GM12891 (cell line): ENCODE data around the gene CELSR1.

Experiments used
- PAX5 ChIP-seq: IDR thresholded peaks from 2 replicates; pipeline ENCODE4 v1.6.1; 2011; ENCODE audit warnings: low read length, moderate library complexity, mild to moderate bottlenecking; ENCODE audit not compliant: insufficient read depth, severe bottlenecking
- POLR2A ChIP-seq: IDR thresholded peaks from 2 replicates; pipeline ENCODE4 v1.6.1; 2011; ENCODE audit warnings: low read depth, low read length, control low read depth
- POLR2AphosphoS5 ChIP-seq: IDR thresholded peaks from 2 replicates; pipeline ENCODE4 v1.6.1; 2011; ENCODE audit warnings: low read depth, low read length, control low read depth
- SPI1 ChIP-seq: IDR thresholded peaks from 2 replicates; pipeline ENCODE4 v1.6.1; 2011; ENCODE audit warnings: low read depth, low read length, control low read depth
- TAF1 ChIP-seq: IDR thresholded peaks from 2 replicates; pipeline ENCODE4 v1.6.1; 2011; ENCODE audit warnings: low read depth, low read length, control low read depth

GRCh38 chr22:46482056-46482675 lies 55.3 kb downstream of the CELSR1 start:
- TF ChIP-seq TAF1 (no peak), POLR2A (no peak), POLR2AphosphoS5 (no peak), SPI1 (no peak), PAX5 (no peak)
